Measurements from ENCODE around the gene CDC20. TPM values are rescaled to one million over a fixed set of nuclear protein-coding genes. Genes with fewer than 3 reads are reported as not detected.
A peak's percentile ranks its signal among the peaks of the same experiment; 100 is the strongest.

Gene CDC20
- total RNA-seq (2014; rRNA removed; shearing (Covaris generic)): 181 and 185 TPM in 2 replicates

GRCh38 chr1:43358746-43359693 lies at the start of gene CDC20:
CDC20 (plus strand) TSS chr1:43358981; CDS start chr1:43359216, 235 bp downstream.
- H3K36me3 ChIP-seq: peaks cover 33% of the 10 kb centered on the region
- H3K4me3 ChIP-seq: peak within 1 kb of the TSS; percentile 71
- H3K27me3 ChIP-seq: no peaks in the 10 kb centered on the region
- H3K9me3 ChIP-seq (replicated peaks): no peaks in the 10 kb centered on the region
- H3K27ac ChIP-seq: peak within 1 kb of the TSS; percentile 85
- H3K4me1 ChIP-seq: peaks cover 7% of the 10 kb centered on the region; the same call in 1 of the 2 replicates
- DNase-seq: peak; percentile 99 to 100

GRCh38 chr1:43309405-43310025 lies 49.3 kb upstream of the CDC20 start:
- H3K9me3 ChIP-seq (replicated peaks): no peaks in the 10 kb centered on the region
- peaks cover 21% of the 10 kb centered on the region; the same call in 1 of the 2 replicates for H3K27me3 ChIP-seq
- no peaks in the 10 kb centered on the region for H3K4me1 ChIP-seq
- H3K36me3 ChIP-seq: no peaks in the 10 kb centered on the region
- no peak overlapping the region for H3K4me3 ChIP-seq
- no peak for DNase-seq
- no peak overlapping the region for H3K27ac ChIP-seq

- Histone ChIP-seq H3K27me3 (peaks cover 17% of the 10 kb centered on the region; the same call in 1 of the 2 replicates), H3K9me3 (replicated peaks) (no peaks in the 10 kb centered on the region), H3K36me3 (no peaks in the 10 kb centered on the region), H3K27ac (no peak overlapping the region), H3K4me1 (no peaks in the 10 kb centered on the region), H3K4me3 (no peak overlapping the region)
- DNase-seq: no peak
Measured at GRCh38 chr1:43311521-43311920, 47.3 kb upstream of the CDC20 start.

GRCh38 chr1:43312212-43312623 lies 46.6 kb upstream of the CDC20 start:
- H3K4me1 ChIP-seq: no peaks in the 10 kb centered on the region
- no peak overlapping the region for H3K4me3 ChIP-seq
- peaks cover 14% of the 10 kb centered on the region; the same call in 1 of the 2 replicates for H3K27me3 ChIP-seq
- H3K27ac ChIP-seq: no peak overlapping the region
- no peaks in the 10 kb centered on the region for H3K9me3 ChIP-seq (replicated peaks)
- DNase-seq: no peak
- no peaks in the 10 kb centered on the region for H3K36me3 ChIP-seq

DNA sequence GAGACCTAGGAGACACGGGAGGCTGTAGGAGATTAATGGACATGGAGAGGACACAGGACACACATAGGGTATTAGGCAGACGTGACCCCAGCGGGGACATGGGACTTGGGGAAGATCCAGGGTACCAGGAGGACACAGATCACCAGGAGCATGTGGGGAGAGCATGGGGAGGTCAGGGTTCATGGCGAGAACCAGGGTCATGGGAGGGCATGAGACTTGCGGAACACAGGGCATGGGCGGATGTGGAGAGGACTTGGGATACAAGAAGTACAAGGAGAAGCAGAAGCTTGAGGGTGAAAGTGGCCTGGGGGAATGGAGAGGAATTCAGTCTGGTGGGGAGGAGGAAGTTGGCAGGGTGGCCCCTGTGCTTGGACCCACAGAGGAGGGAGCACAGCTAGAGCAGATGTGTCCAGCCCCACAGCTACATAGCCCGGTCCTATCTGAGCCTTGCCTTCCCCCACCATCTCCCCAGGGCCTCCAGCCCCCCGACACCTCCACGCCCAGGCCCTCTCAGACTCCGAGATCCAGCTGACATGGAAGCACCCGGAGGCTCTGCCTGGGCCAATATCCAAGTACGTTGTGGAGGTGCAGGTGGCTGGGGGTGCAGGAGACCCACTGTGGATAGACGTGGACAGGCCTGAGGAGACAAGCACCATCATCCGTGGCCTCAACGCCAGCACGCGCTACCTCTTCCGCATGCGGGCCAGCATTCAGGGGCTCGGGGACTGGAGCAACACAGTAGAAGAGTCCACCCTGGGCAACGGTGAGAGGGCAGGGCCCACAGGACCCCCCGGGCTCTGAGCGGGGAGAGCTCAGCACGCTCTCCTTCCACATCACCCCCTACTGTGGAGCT lies 45.9 kb upstream of the CDC20 start:
- DNase-seq: no peak
- peaks cover 7% of the 10 kb centered on the region; the same call in 1 of the 2 replicates for H3K27me3 ChIP-seq
- H3K36me3 ChIP-seq: no peaks in the 10 kb centered on the region
- no peak overlapping the region for H3K27ac ChIP-seq
- H3K4me1 ChIP-seq: no peaks in the 10 kb centered on the region
- H3K4me3 ChIP-seq: no peak overlapping the region
- H3K9me3 ChIP-seq (replicated peaks): no peaks in the 10 kb centered on the region

- Histone ChIP-seq H3K36me3 (no peaks in the 10 kb centered on the region), H3K4me3 (no peak overlapping the region), H3K27me3 (peaks cover 3% of the 10 kb centered on the region; the same call in 1 of the 2 replicates), H3K4me1 (no peaks in the 10 kb centered on the region), H3K9me3 (replicated peaks) (no peaks in the 10 kb centered on the region), H3K27ac (no peak overlapping the region)
- no peak for DNase-seq
Measured at GRCh38 chr1:43313771-43314170, 45.0 kb upstream of the CDC20 start.

DNA sequence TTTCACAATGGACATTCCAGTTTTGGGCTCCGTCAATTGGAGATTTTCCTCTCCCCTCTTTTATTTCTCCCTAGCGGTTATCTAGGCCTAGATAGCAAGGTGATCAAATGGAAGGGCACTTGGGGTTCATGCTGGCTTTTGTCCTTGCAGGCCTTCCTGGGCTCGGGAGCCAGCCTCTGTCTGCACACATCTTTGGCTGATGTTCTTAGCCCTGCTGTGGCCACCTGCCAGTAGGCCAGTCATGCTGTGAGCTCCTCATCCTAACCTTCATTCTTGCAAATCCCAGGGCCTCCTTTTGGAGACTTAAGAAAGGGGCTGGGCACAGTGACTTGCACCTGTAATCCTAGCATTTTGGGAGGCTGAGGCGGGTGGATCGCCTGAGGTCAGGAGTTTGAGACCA lies 44.5 kb upstream of the CDC20 start:
- H3K36me3 ChIP-seq: no peaks in the 10 kb centered on the region
- no peak overlapping the region for H3K4me3 ChIP-seq
- H3K4me1 ChIP-seq: no peaks in the 10 kb centered on the region
- no peaks in the 10 kb centered on the region for H3K27me3 ChIP-seq
- no peak for DNase-seq
- H3K27ac ChIP-seq: no peak overlapping the region
- H3K9me3 ChIP-seq (replicated peaks): no peaks in the 10 kb centered on the region

- Histone ChIP-seq H3K27ac (no peak overlapping the region), H3K4me1 (no peaks in the 10 kb centered on the region), H3K9me3 (replicated peaks) (no peaks in the 10 kb centered on the region), H3K36me3 (no peaks in the 10 kb centered on the region), H3K27me3 (no peaks in the 10 kb centered on the region), H3K4me3 (no peak overlapping the region)
- DNase-seq: no peak
Measured at GRCh38 chr1:43315481-43315880, 43.3 kb upstream of the CDC20 start.

- DNase-seq: no peak
- H3K4me1 ChIP-seq: no peaks in the 10 kb centered on the region
- no peaks in the 10 kb centered on the region for H3K9me3 ChIP-seq (replicated peaks)
- H3K36me3 ChIP-seq: no peaks in the 10 kb centered on the region
- H3K4me3 ChIP-seq: no peak overlapping the region
- H3K27me3 ChIP-seq: no peaks in the 10 kb centered on the region
- no peak overlapping the region for H3K27ac ChIP-seq
Measured at GRCh38 chr1:43315963-43316737, 42.6 kb upstream of the CDC20 start.

DNA sequence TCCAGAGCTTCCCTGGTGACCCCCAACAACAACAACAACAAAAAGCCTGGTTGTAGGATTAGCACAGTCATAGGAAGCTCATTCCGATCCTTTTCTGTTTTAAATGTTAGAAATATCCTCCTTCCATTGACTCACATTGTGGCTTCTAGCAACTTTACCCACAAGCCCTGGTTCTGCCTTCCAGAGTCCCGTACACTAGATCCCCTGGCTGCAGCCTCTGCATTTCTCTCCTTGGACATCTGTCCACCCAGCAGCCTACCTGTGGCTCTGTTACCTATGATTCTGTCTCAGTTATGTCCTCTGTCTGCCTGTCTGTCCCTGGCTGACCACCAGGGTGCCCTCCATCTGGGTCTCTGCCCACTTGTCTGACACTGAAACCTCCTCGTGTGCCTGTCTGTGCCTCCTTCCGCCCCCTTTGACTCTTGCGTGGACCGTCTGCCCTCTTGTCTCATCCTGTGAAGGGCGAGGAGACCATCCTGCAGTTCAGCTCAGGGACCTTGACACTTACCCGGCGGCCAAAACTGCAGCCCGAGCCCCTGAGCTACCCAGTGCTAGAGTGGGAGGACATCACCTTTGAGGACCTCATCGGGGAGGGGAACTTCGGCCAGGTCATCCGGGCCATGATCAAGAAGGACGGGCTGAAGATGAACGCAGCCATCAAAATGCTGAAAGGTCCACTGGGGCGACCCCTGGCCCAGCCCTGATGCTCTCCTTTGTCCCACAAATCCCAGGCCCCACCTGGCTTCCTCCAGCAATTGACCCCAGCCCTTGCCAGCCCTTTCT lies 41.9 kb upstream of the CDC20 start:
- Histone ChIP-seq H3K36me3 (no peaks in the 10 kb centered on the region), H3K4me1 (no peaks in the 10 kb centered on the region), H3K9me3 (replicated peaks) (no peaks in the 10 kb centered on the region), H3K27me3 (no peaks in the 10 kb centered on the region), H3K4me3 (no peak overlapping the region), H3K27ac (no peak overlapping the region)
- no peak for DNase-seq

DNA sequence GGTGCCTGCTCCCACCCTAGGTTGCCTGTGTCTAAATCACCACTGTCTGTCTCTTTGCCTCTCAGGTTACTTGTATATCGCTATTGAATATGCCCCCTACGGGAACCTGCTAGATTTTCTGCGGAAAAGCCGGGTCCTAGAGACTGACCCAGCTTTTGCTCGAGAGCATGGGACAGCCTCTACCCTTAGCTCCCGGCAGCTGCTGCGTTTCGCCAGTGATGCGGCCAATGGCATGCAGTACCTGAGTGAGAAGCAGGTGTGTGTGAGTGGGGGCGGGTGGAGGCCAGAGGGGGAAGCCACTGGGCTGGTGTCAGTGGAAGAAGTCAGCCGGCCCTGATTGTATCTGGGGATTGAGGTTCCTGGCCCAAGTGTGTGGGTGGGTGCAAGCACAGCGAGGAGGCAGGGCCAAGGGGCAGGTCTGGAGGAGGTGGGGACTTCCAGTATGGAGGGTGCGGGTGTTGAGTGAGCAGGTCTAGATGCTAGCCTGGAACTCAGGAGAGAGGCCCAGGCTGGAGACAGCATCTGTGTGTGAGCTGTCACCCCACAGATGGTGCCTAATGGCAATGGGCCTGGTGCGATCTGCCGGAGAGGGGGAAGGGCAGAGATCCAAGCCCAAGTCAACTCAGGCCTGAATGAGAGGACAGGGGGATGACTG lies 40.8 kb upstream of the CDC20 start:
- H3K27me3 ChIP-seq: no peaks in the 10 kb centered on the region
- H3K4me3 ChIP-seq: no peak overlapping the region
- DNase-seq: no peak
- H3K36me3 ChIP-seq: no peaks in the 10 kb centered on the region
- H3K9me3 ChIP-seq (replicated peaks): no peaks in the 10 kb centered on the region
- H3K4me1 ChIP-seq: no peaks in the 10 kb centered on the region
- H3K27ac ChIP-seq: no peak overlapping the region

DNA sequence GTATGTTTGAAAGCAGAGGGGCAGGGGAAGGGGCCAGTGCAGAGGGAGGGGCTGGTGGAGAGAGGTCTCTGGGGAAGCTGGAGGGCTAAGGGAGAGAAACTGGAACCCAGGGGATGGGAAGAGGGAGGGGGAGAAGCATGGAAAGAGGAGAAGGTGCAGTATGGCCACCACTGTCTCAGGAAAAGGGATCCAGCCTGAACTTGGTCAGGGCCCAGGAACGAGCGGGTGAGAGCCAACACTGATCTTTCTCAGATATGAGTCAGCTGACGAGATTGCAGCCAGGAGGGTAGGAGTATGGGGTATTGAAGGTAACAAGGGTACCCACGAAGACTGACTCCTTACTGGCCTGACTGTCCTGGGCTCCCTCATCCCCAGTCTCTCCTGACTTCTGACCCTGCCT lies 40.0 kb upstream of the CDC20 start:
- Histone ChIP-seq H3K36me3 (no peaks in the 10 kb centered on the region), H3K27me3 (no peaks in the 10 kb centered on the region), H3K4me3 (no peak overlapping the region), H3K9me3 (replicated peaks) (no peaks in the 10 kb centered on the region), H3K4me1 (no peaks in the 10 kb centered on the region), H3K27ac (no peak overlapping the region)
- no peak for DNase-seq

DNA sequence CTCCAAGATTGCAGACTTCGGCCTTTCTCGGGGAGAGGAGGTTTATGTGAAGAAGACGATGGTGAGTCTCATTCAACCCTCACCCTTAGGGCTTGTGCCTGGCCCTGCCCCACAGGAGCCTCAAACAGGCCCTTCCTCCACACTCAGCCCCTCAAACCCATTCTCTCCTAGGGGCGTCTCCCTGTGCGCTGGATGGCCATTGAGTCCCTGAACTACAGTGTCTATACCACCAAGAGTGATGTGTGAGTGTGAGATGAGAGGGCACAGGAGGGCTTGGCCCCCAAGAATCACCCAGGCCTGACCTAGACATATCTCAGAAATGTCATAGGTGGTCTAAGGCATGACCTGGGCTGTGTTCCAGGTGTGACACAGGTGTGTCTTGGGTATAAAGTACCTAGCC lies 39.5 kb upstream of the CDC20 start:
- H3K27me3 ChIP-seq: no peaks in the 10 kb centered on the region
- H3K4me1 ChIP-seq: no peaks in the 10 kb centered on the region
- H3K9me3 ChIP-seq (replicated peaks): no peaks in the 10 kb centered on the region
- H3K4me3 ChIP-seq: no peak overlapping the region
- no peak overlapping the region for H3K27ac ChIP-seq
- no peak for DNase-seq
- H3K36me3 ChIP-seq: no peaks in the 10 kb centered on the region

All from SJCRH30 (cell line).